HG02938 (cell line): ENCODE measurements around the gene NRCAM.

Source experiments
- ATAC-seq: cut with Tn5 transposase; IDR thresholded peaks from one replicate; pipeline ENCODE4 v1.9.1; 2021; ENCODE audit warnings: mild to moderate bottlenecking, moderate library complexity; ENCODE audit not compliant: unreplicated experiment

NRCAM gene

DNA sequence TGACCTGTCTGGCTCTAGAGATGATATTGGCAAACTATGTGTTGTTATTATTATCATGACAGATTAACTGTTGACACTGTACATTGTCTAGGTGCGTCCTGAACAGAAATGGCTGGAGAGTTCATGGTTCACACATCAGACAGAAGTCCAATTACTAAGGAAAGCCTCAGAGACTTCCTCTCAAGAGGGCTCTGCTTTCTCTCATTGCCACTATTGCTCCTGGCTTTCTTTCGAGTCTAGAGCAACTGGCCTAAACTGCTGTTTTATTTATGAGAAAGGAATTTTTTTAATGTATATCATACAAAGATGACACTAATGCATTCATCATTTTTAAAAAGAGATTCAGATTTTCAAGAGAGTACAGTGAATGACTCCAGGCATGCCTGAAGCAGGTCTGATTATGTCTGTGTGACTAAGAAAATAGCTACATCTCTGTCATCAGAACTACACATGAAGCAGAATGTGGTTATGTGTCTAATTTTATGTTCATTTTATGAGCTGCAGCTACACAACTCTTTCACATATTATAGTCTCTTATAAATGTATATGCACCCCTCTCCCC lies 30.4 kb downstream of the NRCAM start:
- ATAC-seq, result no peak

- ATAC-seq, result no peak
These were observed 32.2 kb downstream of the NRCAM start for GRCh38 chr7:108424013-108424412.

- ATAC-seq, result no peak
These were observed 32.9 kb downstream of the NRCAM start for GRCh38 chr7:108423089-108423989.

DNA sequence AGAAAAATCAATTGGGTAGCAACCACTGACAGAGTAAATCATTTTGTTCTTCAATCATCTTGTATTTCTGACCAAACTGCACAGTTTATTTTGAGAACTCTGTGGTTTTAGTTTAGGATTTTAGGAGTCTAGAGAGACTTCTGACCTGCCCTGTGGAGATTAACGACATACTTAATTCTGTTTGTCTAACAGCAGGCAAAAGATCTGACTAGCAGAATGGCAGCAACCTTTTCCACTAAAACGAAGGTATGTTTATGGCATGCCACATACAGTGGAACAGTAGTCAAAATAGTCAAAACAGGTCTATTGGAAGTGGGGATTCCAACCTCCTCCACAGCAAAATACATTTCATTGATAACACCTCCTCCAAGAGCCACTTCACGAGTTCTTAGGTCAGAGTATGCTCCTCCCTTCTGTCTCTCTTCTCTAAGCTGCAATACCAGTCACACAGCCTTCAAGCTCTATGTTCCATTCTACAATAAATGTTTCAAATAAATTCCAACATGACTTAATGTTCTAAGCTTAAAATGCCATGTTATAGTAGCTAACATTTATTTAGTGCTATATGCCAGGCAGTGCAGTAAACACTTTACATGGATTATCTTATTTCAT lies 34.4 kb downstream of the NRCAM start:
- ATAC-seq, result no peak

DNA sequence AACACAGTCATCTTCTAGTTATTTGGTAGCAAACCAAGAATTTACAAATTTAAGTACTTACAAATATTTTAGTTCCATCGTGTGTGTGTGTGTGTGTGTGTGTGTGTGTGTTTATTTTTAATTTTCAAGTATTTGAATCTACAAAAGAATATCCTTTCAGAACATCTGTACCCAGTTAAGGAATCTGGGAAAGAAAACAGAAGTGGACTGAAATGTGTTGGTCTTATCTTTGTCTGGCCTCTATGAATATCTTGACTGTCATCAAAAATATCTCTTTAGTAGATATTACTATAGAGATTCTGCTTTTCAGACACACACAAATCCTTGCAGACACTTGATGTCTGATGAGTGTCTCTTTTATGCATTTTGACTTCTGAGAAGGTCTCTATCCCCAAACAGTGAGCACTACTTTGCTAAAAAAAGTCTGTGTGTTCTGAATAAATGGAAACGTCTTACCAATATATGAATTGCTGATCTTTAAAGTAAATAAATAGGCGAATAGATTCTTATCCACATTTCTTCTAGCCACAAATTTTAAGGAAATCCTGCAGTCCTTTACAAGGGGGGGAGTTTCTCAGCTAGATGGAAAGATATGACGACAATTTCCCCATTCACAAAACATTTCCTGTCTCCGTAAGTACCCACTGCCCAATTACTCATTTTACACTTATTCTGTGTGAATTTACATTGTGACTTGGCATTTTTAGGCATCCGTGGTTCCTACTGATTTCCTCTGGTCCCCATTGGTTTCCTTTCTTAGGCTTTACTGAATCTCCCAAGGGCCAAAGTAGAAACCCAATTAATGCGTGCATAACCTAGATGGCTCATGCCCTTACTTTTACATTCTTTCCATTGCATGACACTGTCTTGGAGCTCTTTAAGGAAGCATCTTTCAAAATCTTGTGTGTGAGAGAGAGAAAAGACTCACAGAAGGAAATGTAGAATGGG lies 36.0 kb downstream of the NRCAM start:
- no peak for ATAC-seq

DNA sequence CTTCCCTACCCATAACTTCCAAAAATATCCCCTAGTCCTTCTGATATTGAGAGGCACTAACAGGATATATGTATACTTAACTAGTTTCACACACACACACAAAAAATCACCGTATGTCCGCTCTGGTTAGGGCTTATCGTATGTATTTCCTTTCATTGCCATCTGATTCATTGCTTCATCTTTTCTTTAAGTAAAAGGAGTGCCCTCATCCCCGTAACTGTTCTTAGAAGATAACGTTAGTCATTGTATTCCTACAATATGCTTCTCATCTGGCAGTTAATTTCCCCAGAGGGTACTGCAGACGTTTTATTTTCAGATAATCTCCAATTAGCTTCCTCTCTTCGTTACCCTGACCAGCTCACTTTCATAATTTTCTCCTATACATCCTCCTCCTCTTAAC lies 37.3 kb downstream of the NRCAM start:
- ATAC-seq, result no peak

GRCh38 chr7:108417926-108418325 lies 38.3 kb downstream of the NRCAM start:
- ATAC-seq, result no peak

GRCh38 chr7:108417144-108417543 lies 39.1 kb downstream of the NRCAM start:
- no peak for ATAC-seq

DNA sequence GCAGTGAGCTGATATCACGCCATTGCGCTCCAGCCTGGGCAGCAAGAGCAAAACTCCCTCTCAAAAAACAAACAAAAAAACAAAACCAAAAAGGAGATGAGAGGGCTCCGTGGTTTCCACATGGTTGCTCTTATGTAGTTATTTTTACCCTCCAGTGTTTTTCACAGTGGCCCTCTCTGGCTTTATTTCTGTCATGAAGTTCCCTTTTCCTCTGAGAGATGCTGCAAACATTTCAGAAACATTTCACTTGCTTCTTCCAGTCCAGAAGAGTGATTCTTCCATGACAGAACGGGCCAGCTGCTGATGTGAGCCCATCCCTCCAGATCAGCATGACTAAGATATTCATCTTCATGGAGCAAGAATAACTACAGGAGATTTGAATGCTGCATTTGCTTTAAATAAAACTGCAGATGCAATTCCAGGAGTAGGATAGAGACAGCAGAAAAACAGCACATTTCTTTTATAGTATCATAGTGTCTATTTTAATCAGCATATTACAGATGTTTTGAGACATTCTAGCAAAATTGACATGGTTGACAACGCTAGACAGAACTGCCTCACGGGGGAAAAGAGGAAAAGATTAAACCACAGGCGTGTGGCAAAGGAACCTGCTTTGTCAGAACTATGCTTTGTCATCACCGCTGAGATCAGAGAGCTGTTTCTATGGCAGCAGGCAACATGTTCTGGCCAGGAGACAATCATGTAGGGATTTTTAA lies 40.3 kb downstream of the NRCAM start:
- peak; percentile 76 for ATAC-seq

- ATAC-seq, result no peak
These were observed 41.2 kb downstream of the NRCAM start for GRCh38 chr7:108415084-108415483.

DNA sequence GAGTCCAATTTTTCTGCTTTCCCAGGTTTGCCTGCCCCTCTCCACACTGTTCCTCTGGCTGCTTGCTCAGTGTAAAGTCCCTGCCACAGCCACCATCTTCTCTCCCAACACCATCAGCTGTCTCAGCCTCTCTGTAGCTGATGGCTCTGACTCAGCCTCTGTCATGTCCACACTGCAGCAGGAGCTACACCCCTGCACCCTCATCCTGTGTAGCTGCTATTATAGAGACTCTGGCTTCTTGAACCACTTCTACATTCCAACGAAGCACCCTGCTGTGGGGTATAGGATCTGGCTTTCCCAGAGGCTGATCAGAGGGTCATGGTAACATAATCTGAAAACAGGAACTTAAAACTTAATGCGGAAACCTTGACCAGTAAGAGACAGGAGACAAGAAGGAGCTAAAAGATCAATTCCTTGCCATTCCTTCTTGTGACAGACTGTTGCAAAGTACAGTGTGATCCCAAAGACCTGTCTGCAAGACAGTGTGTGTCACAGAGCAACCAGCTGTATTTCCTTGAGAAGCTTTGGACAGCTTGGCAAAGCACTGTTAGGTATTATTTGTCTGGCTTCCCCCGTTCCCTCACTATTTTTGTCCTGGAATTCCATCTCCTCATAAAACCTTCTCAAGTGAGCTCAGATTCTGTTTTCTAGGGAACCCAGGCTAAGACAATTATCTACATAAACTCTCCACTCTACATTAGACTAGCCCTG lies 42.3 kb downstream of the NRCAM start:
- ATAC-seq, result no peak

DNA sequence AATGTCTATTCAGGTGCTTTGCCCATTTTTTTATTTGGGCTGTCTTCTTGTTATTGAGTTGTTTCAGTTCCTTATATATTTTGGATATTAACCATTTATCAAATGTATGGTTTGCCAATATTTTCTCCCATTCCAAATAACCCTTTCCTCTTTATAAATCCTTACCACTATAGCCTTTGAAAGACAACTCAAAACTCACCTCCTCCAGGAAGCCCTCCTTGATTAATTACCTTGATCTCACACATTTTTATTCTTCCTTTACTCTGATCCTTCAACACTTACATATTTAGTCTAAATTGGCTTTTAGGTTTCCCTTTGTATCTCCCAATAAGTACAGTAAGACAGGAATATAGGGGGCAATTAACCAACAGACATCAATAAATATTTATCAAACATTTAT lies 42.9 kb downstream of the NRCAM start:
- ATAC-seq, result no peak

GRCh38 chr7:108409146-108409545 lies 47.1 kb downstream of the NRCAM start:
- ATAC-seq, result no peak

GRCh38 chr7:108408296-108408991 lies 47.8 kb downstream of the NRCAM start:
- no peak for ATAC-seq

- ATAC-seq, result no peak
These were observed 48.6 kb downstream of the NRCAM start for GRCh38 chr7:108407676-108408075.

DNA sequence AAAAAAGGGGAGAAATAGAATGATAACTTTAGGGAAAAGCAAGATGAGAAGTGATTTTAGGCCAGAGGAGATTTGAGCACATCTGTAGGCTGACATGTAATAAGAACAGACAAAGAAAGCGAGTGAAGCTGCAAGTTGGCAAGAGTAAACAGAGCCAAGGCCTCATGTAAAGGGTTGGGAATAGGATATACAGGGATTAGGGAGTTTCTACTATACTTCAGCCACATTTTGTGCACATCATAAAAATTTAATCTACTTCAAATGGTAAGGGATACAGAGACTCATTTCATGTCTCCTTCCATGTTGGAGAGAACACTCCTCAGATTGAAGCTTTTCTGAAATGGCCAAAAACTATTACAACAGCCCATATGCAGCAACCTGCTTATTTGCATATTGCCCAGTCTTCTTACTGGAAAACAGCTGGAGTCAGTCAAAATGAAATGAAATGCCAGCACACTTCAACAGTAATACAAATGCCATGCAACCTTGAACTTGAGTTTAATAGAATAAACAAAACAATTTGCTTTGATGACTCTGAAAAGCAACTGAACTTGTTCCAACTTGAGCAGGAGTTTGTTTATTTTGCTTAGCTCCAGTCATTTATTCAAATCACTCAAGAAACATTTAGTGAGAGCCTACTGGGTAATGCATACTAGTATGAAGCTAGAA lies 49.9 kb downstream of the NRCAM start:
- no peak for ATAC-seq

DNA sequence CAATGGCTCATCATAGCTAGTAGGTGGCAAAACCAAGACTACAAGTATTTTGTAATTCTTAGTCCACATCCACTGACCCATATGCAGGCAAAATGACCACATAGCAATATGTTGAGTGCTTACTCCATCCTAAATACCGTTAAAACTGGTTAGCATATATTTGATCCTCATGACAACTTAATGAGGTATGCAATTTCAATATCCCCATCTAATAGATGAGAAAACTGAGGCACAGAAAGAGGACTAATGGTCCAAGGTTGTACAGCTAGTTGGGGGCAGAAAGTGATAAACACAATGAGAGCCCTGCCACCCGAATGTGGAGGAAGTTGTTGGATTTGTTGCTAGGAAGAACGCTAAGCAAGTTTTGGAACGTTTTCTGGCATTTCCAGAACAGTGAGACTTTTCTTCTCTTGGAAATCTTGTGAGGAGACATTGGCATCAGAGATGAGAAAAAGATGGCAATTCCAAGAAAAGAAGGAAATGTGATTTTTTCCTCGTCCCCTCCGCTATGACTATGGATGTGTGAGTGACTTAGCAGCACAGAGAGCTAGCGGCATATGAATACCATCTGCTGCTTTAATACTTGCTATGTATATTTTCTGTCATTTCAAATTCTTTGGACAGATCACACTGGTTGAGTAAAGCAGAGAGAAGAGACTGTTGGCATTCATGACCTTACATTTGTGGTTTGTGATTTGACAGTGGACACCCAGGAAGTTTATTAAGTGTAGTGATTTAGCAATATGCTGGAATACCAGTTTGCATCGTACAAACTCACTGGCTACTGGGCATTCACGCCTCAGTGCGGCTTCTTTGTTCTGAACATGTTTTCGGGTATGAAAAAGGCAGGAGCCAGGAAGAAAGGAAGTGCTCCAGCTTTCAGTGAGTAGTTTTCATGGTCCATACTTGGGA lies 51.5 kb downstream of the NRCAM start:
- no peak for ATAC-seq
